22Rv1 (cell line): ENCODE data around the gene AP1S2.

Source experiments
- ZFX ChIP-seq: fragments of 450-650 bp; IDR thresholded peaks from 2 replicates; pipeline ENCODE4 v1.6.1; 2017; ENCODE audit warnings: antibody characterized with exemption, borderline replicate concordance
- TF ChIP-seq, protein P1 (sequence below): fragments of 450-650 bp; IDR thresholded peaks from 2 replicates; pipeline ENCODE4 v1.5.1; 2017; ENCODE audit warnings: mild to moderate bottlenecking

DNA sequence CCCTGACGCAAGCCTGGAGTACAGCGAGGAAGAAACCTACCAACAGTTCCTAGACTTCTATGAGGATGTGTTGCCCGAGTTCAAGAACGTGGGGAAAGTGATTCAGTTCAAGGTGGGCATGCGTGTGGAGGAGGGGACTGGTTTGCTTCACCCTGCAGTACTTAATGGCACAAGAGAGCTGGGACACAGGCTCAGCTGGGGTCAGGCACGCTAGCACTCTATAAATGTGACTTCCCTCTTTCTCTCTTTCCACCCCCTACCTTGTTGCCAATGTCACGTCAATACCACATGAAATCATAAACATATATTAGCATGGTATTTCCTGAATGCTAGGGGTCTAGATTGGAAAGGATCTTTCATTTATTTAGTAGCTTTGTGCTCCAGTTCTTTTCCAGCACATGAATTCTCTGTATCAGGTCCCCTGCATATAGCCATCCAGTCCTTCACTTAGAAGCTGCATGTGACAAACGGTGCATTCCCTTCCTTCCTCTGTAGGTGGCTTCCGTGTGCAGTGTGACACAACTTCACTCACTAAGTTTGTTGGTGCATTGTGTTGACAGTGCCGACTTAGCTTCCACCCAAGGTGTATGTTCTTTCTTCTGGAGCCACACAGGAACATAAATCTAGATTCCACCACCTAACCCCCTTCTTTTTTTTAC is 38.7 kb downstream of the AP1S2 start:
- TF ChIP-seq, protein P1, sequence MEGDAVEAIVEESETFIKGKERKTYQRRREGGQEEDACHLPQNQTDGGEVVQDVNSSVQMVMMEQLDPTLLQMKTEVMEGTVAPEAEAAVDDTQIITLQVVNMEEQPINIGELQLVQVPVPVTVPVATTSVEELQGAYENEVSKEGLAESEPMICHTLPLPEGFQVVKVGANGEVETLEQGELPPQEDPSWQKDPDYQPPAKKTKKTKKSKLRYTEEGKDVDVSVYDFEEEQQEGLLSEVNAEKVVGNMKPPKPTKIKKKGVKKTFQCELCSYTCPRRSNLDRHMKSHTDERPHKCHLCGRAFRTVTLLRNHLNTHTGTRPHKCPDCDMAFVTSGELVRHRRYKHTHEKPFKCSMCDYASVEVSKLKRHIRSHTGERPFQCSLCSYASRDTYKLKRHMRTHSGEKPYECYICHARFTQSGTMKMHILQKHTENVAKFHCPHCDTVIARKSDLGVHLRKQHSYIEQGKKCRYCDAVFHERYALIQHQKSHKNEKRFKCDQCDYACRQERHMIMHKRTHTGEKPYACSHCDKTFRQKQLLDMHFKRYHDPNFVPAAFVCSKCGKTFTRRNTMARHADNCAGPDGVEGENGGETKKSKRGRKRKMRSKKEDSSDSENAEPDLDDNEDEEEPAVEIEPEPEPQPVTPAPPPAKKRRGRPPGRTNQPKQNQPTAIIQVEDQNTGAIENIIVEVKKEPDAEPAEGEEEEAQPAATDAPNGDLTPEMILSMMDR = peak; percentile 22; the same call in 1 of the 2 replicates
- TF ChIP-seq ZFX = no peak
